ENCODE results near the gene PRRX1.

The PRRX1 gene

GRCh38 chr1:170692866-170693575 is 29.1 kb downstream of the PRRX1 start:
- no peak for DNase-seq

GRCh38 chr1:170694172-170694926 is 30.4 kb downstream of the PRRX1 start:
- DNase-seq: no peak

GRCh38 chr1:170695955-170696590 is 32.1 kb downstream of the PRRX1 start:
- no peak for DNase-seq

GRCh38 chr1:170696591-170697290 is 32.8 kb downstream of the PRRX1 start:
- no peak for DNase-seq

GRCh38 chr1:170697316-170697715 is 33.4 kb downstream of the PRRX1 start:
- DNase-seq: no peak

GRCh38 chr1:170698301-170699275 is 34.7 kb downstream of the PRRX1 start:
- no peak for DNase-seq

- no peak for DNase-seq
These were observed 35.8 kb downstream of the PRRX1 start for GRCh38 chr1:170699696-170700095.

GRCh38 chr1:170700842-170701615 is 37.1 kb downstream of the PRRX1 start:
- no peak for DNase-seq

- no peak for DNase-seq
These were observed 38.0 kb downstream of the PRRX1 start for GRCh38 chr1:170701962-170702361.

GRCh38 chr1:170703591-170703990 is 39.7 kb downstream of the PRRX1 start:
- DNase-seq: no peak

- no peak for DNase-seq
These were observed 40.3 kb downstream of the PRRX1 start for GRCh38 chr1:170704256-170704655.

- no peak for DNase-seq
These were observed 42.0 kb downstream of the PRRX1 start for GRCh38 chr1:170705981-170706380.

GRCh38 chr1:170707117-170707516 is 43.2 kb downstream of the PRRX1 start:
- DNase-seq: no peak

- peak; percentile 1 for DNase-seq
These were observed 44.2 kb downstream of the PRRX1 start for GRCh38 chr1:170707959-170708655.

GRCh38 chr1:170711682-170712081 is 47.8 kb downstream of the PRRX1 start:
- DNase-seq: no peak

- DNase-seq: no peak
These were observed 50.2 kb downstream of the PRRX1 start for GRCh38 chr1:170714163-170714562.

- no peak for DNase-seq
These were observed 51.0 kb downstream of the PRRX1 start for GRCh38 chr1:170714938-170715337.

GRCh38 chr1:170716835-170717429 is 53.0 kb downstream of the PRRX1 start:
- no peak for DNase-seq

- no peak for DNase-seq
These were observed 56.7 kb downstream of the PRRX1 start for GRCh38 chr1:170720661-170721060.

- no peak for DNase-seq
These were observed 57.7 kb downstream of the PRRX1 start for GRCh38 chr1:170721621-170722020.

Data from stimulated activated CD4-positive, alpha-beta T cell treated with anti-CD3 and anti-CD28 coated beads, Interleukin-1b, Interleukin-23, amount 100 ng/mL, for 48 hours (primary cell).